ENCODE measurements around the gene KCTD8.

Gene KCTD8

GRCh38 chr4:44448521-44449461, at the start of gene KCTD8:
TSS of gene KCTD8 (minus strand) at chr4:44448809.
- peak; percentile 11 for DNase-seq (ENCODE audit: low read depth)

GRCh38 chr4:44494810-44495701, 46.4 kb upstream of the KCTD8 start:
- DNase-seq (ENCODE audit: low read depth), result no peak

GRCh38 chr4:44493924-44494323, 45.3 kb upstream of the KCTD8 start:
- DNase-seq (ENCODE audit: low read depth), result no peak

GRCh38 chr4:44487341-44487740, 38.7 kb upstream of the KCTD8 start:
- no peak for DNase-seq (ENCODE audit: low read depth)

GRCh38 chr4:44479731-44480130, 31.1 kb upstream of the KCTD8 start:
- no peak for DNase-seq (ENCODE audit: low read depth)

- DNase-seq (ENCODE audit: low read depth), result no peak
Measured at GRCh38 chr4:44462259-44462658, 13.7 kb upstream of the KCTD8 start.

GRCh38 chr4:44447563-44448504, 775 bp downstream of the KCTD8 start:
- DNase-seq (ENCODE audit: low read depth), result no peak

GRCh38 chr4:44446801-44447562, 1.6 kb downstream of the KCTD8 start:
- no peak for DNase-seq (ENCODE audit: low read depth)

GRCh38 chr4:44446191-44446590, 2.4 kb downstream of the KCTD8 start:
- no peak for DNase-seq (ENCODE audit: low read depth)

- DNase-seq (ENCODE audit: low read depth), result no peak
Measured at GRCh38 chr4:44438687-44439086, 9.9 kb downstream of the KCTD8 start.

- DNase-seq (ENCODE audit: low read depth), result no peak
Measured at GRCh38 chr4:44434247-44434646, 14.4 kb downstream of the KCTD8 start.

- no peak for DNase-seq (ENCODE audit: low read depth)
Measured at GRCh38 chr4:44425614-44426208, 22.9 kb downstream of the KCTD8 start.

- no peak for DNase-seq (ENCODE audit: low read depth)
Measured at GRCh38 chr4:44422912-44423311, 25.7 kb downstream of the KCTD8 start.

GRCh38 chr4:44421330-44422065, 27.1 kb downstream of the KCTD8 start:
- DNase-seq (ENCODE audit: low read depth), result no peak

GRCh38 chr4:44415251-44415650, 33.4 kb downstream of the KCTD8 start:
- DNase-seq (ENCODE audit: low read depth), result no peak

- no peak for DNase-seq (ENCODE audit: low read depth)
Measured at GRCh38 chr4:44368413-44369167, 80.0 kb downstream of the KCTD8 start.

GRCh38 chr4:44354172-44354571, 94.4 kb downstream of the KCTD8 start:
- no peak for DNase-seq (ENCODE audit: low read depth)

GRCh38 chr4:44351069-44351468, 97.5 kb downstream of the KCTD8 start:
- no peak for DNase-seq (ENCODE audit: low read depth)

- DNase-seq (ENCODE audit: low read depth), result no peak
Measured at GRCh38 chr4:44342800-44343199, 105.8 kb downstream of the KCTD8 start.

Measured in non-pigmented ciliary epithelial cell (primary cell).